WERI-Rb-1 (cell line): Measurements from ENCODE around the gene SOX6.

Experiments
- DNase-seq: peaks from one replicate; pipeline ENCODE4 v3.0.0-alpha.2; 2020
- H3K27ac ChIP-seq: fragments of 250-450 bp; sonication (Bioruptor Pico); 2 replicates; pipeline ENCODE4 v1.5.1; 2020; ENCODE audit warnings: mild to moderate bottlenecking, moderate library complexity
- H3K27me3 ChIP-seq: fragments of 250-450 bp; sonication (Bioruptor Pico); 2 replicates; pipeline ENCODE4 v1.5.1; 2021; ENCODE audit warnings: mild to moderate bottlenecking, low read depth, moderate library complexity; ENCODE audit not compliant: insufficient read depth, severe bottlenecking
- H3K36me3 ChIP-seq: fragments of 250-450 bp; sonication (Bioruptor Pico); 2 replicates; pipeline ENCODE4 v1.5.1; 2020; ENCODE audit warnings: mild to moderate bottlenecking, moderate library complexity
- H3K4me3 ChIP-seq: 2 replicates; pipeline ENCODE4 v1.5.1; 2011; ENCODE audit warnings: low read depth, mild to moderate bottlenecking, control low read depth, low read length
- H3K9me3 ChIP-seq: fragments of 250-450 bp; sonication (Bioruptor Pico); 2 replicates; pipeline ENCODE4 v1.5.1; 2021; ENCODE audit warnings: mild to moderate bottlenecking, moderate library complexity; ENCODE audit not compliant: severe bottlenecking
- TF ChIP-seq, protein P1 (sequence below): IDR thresholded peaks from 2 replicates; pipeline ENCODE4 v1.5.1; 2011; ENCODE audit warnings: low read depth, mild to moderate bottlenecking, control low read depth, inconsistent platforms, low read length

SOX6 gene

DNA sequence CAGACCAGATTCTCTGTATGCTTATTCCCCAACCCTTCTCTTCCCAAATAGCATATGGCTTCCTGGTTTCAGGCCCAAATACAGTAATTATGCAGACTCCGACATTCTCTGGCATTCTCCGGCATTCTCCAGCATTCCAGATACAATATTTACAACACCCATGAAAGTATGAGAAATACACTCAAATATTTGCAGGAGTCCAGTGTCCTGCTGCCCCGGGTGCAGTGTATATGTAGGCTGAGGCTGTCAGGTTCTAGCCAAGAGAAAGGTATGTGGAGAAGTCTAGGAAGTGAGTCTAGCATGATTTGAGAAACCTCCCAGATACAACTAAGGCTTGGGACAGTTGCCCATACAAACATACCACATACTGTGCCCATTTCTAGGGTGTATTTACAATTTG, 160.7 kb downstream of the SOX6 start:
- TF ChIP-seq, protein P1, sequence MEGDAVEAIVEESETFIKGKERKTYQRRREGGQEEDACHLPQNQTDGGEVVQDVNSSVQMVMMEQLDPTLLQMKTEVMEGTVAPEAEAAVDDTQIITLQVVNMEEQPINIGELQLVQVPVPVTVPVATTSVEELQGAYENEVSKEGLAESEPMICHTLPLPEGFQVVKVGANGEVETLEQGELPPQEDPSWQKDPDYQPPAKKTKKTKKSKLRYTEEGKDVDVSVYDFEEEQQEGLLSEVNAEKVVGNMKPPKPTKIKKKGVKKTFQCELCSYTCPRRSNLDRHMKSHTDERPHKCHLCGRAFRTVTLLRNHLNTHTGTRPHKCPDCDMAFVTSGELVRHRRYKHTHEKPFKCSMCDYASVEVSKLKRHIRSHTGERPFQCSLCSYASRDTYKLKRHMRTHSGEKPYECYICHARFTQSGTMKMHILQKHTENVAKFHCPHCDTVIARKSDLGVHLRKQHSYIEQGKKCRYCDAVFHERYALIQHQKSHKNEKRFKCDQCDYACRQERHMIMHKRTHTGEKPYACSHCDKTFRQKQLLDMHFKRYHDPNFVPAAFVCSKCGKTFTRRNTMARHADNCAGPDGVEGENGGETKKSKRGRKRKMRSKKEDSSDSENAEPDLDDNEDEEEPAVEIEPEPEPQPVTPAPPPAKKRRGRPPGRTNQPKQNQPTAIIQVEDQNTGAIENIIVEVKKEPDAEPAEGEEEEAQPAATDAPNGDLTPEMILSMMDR = no peak
- Histone ChIP-seq H3K36me3 (no peaks in the 10 kb centered on the region), H3K9me3 (no peaks in the 10 kb centered on the region), H3K4me3 (no peak overlapping the region), H3K27me3 (no peaks in the 10 kb centered on the region), H3K27ac (no peak overlapping the region)
- DNase-seq = no peak

- DNase-seq = no peak
- no peaks in the 10 kb centered on the region for H3K9me3 ChIP-seq
- no peak overlapping the region for H3K4me3 ChIP-seq
- TF ChIP-seq, protein P1 = no peak
- H3K27me3 ChIP-seq = no peaks in the 10 kb centered on the region
- H3K27ac ChIP-seq = no peak overlapping the region
- H3K36me3 ChIP-seq = no peaks in the 10 kb centered on the region
Measured at GRCh38 chr11:16194566-16194965, 161.8 kb downstream of the SOX6 start.

- no peaks in the 10 kb centered on the region for H3K36me3 ChIP-seq
- DNase-seq = no peak
- TF ChIP-seq, protein P1 = no peak
- H3K27me3 ChIP-seq = no peaks in the 10 kb centered on the region
- H3K27ac ChIP-seq = no peak overlapping the region
- no peaks in the 10 kb centered on the region for H3K9me3 ChIP-seq
- H3K4me3 ChIP-seq = no peak overlapping the region
Measured at GRCh38 chr11:16193897-16194381, 162.4 kb downstream of the SOX6 start.

DNA sequence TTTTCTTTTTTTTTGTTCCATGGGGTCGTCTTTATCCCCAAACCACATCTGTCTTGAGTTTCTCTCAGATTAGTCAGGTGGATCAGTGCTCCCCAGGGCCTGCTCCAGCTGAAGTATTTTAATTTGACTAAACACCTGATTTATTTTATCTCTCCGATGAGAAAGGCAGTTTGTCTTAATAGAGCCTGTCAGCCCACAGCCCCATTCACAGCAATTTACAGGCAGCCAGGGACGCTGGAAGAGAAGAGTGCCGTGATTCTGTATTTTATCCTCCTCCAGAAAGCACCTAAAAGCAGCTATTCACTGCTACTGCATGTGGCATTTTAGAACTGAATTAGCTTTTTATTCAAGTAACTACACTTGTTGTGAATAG, 164.5 kb downstream of the SOX6 start:
- peak; percentile 22 for DNase-seq
- TF ChIP-seq, protein P1 = no peak
- Histone ChIP-seq H3K27me3 (no peaks in the 10 kb centered on the region), H3K4me3 (no peak overlapping the region), H3K9me3 (no peaks in the 10 kb centered on the region), H3K27ac (no peak overlapping the region), H3K36me3 (no peaks in the 10 kb centered on the region)

GRCh38 chr11:16191212-16191867, 165.0 kb downstream of the SOX6 start:
- Histone ChIP-seq H3K27ac (no peak overlapping the region), H3K4me3 (no peak overlapping the region)

More at GRCh38 chr11:16191212-16191867, 165.0 kb downstream of the SOX6 start:
- Histone ChIP-seq H3K27me3 (no peaks in the 10 kb centered on the region), H3K9me3 (no peaks in the 10 kb centered on the region), H3K36me3 (no peaks in the 10 kb centered on the region)
- TF ChIP-seq, protein P1 = peak; percentile 36; the same call in 1 of the 2 replicates
- no peak for DNase-seq
